Vagina (tissue), 2 donors: Measurements from ENCODE around the gene GNB1L. TPM values are rescaled to one million over a fixed set of nuclear protein-coding genes. Genes with fewer than 3 reads are reported as not detected.

ENCODE experiments used
- DNase-seq, 2 donors: peaks; one replicate each; pipeline ENCODE4 v3.0.0-alpha.2; 2017; ENCODE audit errors: extremely low spot score in 2 of 2
- H3K27ac ChIP-seq: fragments of 200-600 bp; sonication (generic); one replicate; pipeline ENCODE4 v1.5.1; 2019
- H3K27me3 ChIP-seq: fragments of 200-600 bp; sonication (generic); one replicate; pipeline ENCODE4 v1.5.1; 2019
- H3K36me3 ChIP-seq, 2 donors: fragments of 200-600 bp; sonication (generic); one replicate each; pipeline ENCODE4 v1.5.1; 2017 to 2019
- H3K4me1 ChIP-seq: fragments of 200-600 bp; sonication (generic); one replicate; pipeline ENCODE4 v1.5.1; 2019
- H3K4me3 ChIP-seq, 2 donors: fragments of 200-600 bp; sonication (generic); 1 replicate in 1 of 2; 2 replicates in 1 of 2; pipeline ENCODE4 v1.5.1; 2016 to 2019
- H3K9me3 ChIP-seq: fragments of 200-600 bp; sonication (generic); one replicate; pipeline ENCODE4 v1.5.1; 2019
- POLR2A ChIP-seq, 2 donors: fragments of 450-650 bp; IDR thresholded peaks; one replicate each; pipeline ENCODE4 v1.6.1; 2017; ENCODE audit warnings: antibody characterized with exemption in 2 of 2, mild to moderate bottlenecking in 2 of 2, moderate library complexity in 2 of 2
- POLR2AphosphoS5 ChIP-seq, 2 donors: sonication (generic); formaldehyde crosslinking; IDR thresholded peaks; one replicate each; pipeline ENCODE4 v1.9.0; 2017; ENCODE audit warnings: antibody characterized with exemption in 2 of 2, mild to moderate bottlenecking in 2 of 2, low read depth in 1 of 2; ENCODE audit not compliant: insufficient read depth in 1 of 2
- intact Hi-C: fragments of 100-400 bp; cut with DNase I; formaldehyde crosslinking; loops from one replicate; pipeline ENCODE4 v1.15.1; 2023
- total RNA-seq: library from RNA; depleted of rRNA; stranded (reverse); fragments of >200 nt; gene quantifications from one replicate; pipeline ENCODE4 v1.2.3, GENCODE V29; 2016
- TF ChIP-seq, protein P1 (sequence below), 3 experiments: fragments of 450-650 bp in 2 of 3; fragments of 200-600 bp in 1 of 3; sonication (generic) in 1 of 3; IDR thresholded peaks; one replicate each; pipeline ENCODE4 v1.5.1; 2017 to 2019; ENCODE audit warnings: antibody characterized with exemption in 3 of 3, mild to moderate bottlenecking in 2 of 3, moderate library complexity in 2 of 3

GNB1L gene
- total RNA-seq, 1 donor from 2014 or later, result 14.0 TPM

DNA sequence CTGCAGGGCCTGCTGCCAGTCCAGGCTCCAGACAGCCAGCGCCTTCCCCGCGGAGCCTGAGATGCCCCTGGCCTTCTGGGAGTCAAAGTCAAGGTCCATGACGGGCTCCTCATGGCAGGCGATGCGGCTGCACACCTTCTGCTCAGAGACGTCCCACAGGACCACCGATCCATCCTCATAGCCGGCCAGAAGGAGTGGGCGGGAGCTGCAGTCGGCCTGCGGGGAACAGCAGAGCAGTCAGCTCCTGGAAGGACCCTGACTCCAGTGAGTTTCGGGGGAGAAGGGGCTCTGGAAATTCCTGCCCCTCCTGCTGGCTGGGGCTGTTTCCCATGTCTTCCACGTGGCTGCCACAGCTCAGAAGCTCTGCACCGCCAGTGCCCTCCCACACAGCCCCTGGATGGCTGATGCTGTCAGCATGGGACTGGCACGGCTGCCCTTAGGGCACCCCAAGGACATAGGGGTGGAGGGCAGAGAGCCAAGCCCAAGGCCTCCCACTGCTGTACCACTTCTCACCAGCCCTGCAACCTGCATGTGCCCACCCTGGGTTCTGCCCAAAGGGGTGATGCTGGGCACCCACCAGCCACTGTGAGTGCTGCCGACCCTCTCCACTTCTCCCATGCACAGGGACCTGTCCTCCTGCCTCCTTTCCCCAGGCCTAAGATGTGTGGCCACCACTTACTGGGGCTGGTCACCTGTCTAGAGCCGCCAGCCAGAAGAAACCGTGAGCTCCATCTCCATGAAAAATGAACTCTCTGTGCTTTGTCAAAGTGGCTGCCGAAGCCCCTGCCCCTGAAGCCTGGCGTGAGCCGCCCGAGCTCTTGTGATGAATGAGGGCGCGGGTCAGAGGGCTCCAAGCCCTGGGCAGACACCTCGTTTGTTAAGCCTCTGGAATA is 52.4 kb downstream of the GNB1L start:
- H3K36me3 ChIP-seq, result no peaks in the 10 kb centered on the region
- intact Hi-C loops, result no loop called here
- no peak for DNase-seq
- no peaks in the 10 kb centered on the region for H3K27me3 ChIP-seq
- H3K4me1 ChIP-seq, result peaks cover 46% of the 10 kb centered on the region
- H3K9me3 ChIP-seq, result no peaks in the 10 kb centered on the region
- no peak overlapping the region for H3K27ac ChIP-seq
- TF ChIP-seq POLR2A (IDR thresholded peaks at IDR 0.05), result no peak
- no peak for TF ChIP-seq POLR2AphosphoS5 (IDR thresholded peaks at IDR 0.05; ENCODE audit: insufficient read depth in 1 of 2, low read depth in 1 of 2)
- TF ChIP-seq, protein P1, sequence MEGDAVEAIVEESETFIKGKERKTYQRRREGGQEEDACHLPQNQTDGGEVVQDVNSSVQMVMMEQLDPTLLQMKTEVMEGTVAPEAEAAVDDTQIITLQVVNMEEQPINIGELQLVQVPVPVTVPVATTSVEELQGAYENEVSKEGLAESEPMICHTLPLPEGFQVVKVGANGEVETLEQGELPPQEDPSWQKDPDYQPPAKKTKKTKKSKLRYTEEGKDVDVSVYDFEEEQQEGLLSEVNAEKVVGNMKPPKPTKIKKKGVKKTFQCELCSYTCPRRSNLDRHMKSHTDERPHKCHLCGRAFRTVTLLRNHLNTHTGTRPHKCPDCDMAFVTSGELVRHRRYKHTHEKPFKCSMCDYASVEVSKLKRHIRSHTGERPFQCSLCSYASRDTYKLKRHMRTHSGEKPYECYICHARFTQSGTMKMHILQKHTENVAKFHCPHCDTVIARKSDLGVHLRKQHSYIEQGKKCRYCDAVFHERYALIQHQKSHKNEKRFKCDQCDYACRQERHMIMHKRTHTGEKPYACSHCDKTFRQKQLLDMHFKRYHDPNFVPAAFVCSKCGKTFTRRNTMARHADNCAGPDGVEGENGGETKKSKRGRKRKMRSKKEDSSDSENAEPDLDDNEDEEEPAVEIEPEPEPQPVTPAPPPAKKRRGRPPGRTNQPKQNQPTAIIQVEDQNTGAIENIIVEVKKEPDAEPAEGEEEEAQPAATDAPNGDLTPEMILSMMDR (IDR thresholded peaks at IDR 0.05), result no peak
- H3K4me3 ChIP-seq, result no peak overlapping the region

DNA sequence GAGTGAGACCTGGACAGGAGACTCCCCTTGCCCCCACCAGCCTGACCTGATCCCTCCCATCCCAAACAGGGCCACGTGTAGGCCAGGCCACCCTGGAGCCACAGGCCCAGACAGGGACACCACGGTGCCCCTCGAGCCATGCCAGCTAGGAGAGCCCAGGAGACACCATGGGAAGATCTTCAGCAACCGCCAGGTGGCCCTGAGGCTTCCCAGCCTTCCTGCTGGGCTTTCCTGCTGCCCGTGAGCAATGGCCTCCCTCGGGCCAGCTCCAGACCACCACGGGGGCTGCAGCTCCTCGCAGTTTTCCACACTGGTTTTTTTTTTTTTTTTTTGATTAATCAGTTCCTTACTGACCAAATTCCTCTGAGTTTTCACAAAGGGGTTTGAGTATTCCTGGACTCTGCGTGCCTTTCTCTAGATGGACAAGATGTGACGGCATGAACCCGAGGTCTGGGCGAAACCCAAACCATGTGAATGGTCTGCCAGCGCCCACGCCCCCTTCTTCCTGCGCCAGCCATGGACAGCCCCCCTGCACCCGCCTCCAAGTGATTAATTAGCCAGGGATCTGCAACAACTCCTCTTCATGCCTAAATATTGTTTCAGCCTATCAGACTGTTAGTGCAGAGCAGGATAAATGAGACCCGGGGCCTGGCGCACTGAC is 53.2 kb downstream of the GNB1L start:
- intact Hi-C loops, result no loop called here
- TF ChIP-seq POLR2AphosphoS5 (IDR thresholded peaks at IDR 0.05; ENCODE audit: insufficient read depth in 1 of 2, low read depth in 1 of 2) (no peak), POLR2A (IDR thresholded peaks at IDR 0.05) (no peak)
- TF ChIP-seq, protein P1 (IDR thresholded peaks at IDR 0.05), result no peak
- H3K4me1 ChIP-seq, result peaks cover 39% of the 10 kb centered on the region
- no peaks in the 10 kb centered on the region for H3K9me3 ChIP-seq
- H3K4me3 ChIP-seq, result no peak overlapping the region
- DNase-seq, result no peak
- no peaks in the 10 kb centered on the region for H3K27me3 ChIP-seq
- no peaks in the 10 kb centered on the region for H3K36me3 ChIP-seq
- no peak overlapping the region for H3K27ac ChIP-seq

DNA sequence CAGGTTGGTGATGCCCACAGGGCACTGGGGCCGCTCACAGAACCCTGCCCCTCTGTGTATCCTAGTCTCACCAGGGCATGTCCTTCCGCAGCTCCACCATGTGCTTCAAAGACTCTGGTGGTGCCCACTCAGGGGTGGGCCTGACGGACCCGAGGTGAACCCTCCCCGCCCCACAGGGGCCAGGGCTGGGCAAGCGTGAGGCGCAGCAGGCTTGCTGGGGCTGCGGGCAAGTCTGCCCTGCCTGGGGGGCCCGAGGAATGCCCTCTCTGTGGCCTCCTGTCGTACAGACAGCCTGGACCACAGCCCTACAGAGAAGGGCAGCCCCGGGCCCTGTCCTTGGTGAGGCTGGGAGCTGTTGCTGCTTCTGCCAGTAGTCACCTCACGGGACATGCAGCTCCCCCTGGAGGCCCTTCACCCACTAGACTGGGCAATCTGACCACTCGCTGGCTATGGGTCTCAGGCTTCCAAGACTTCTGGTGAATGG is 53.9 kb downstream of the GNB1L start:
- no peaks in the 10 kb centered on the region for H3K9me3 ChIP-seq
- DNase-seq, result no peak
- H3K4me1 ChIP-seq, result peaks cover 36% of the 10 kb centered on the region
- no peak overlapping the region for H3K27ac ChIP-seq
- no peaks in the 10 kb centered on the region for H3K36me3 ChIP-seq
- TF ChIP-seq POLR2AphosphoS5 (IDR thresholded peaks at IDR 0.05; ENCODE audit: insufficient read depth in 1 of 2, low read depth in 1 of 2), result no peak
- H3K4me3 ChIP-seq, result no peak overlapping the region
- intact Hi-C loops, result no loop called here
- no peaks in the 10 kb centered on the region for H3K27me3 ChIP-seq

DNA sequence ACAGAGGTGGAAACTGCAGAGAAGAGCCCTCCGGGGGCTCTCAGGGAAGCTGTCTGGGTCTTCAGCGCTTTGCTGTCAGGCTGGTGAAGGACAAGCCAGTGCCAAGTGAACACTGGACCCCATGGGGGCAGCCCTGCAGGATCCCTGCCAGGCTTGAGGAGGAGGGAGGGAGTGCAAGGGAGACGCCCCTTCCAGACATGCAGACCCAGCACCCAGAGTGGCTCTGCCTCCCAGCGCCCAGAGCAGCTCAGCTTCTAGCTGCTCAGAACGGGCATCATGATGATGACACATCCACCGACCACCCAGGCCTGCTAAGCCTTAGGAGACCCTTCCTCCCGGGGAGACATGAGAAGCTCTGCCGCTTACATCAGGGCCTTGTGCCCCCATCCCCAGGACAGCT is 54.4 kb downstream of the GNB1L start:
- TF ChIP-seq POLR2AphosphoS5 (IDR thresholded peaks at IDR 0.05; ENCODE audit: insufficient read depth in 1 of 2, low read depth in 1 of 2) (no peak), POLR2A (IDR thresholded peaks at IDR 0.05) (no peak)
- TF ChIP-seq, protein P1 (IDR thresholded peaks at IDR 0.05), result no peak
- H3K27ac ChIP-seq, result no peak overlapping the region
- no peaks in the 10 kb centered on the region for H3K27me3 ChIP-seq
- H3K36me3 ChIP-seq, result no peaks in the 10 kb centered on the region
- DNase-seq, result no peak
- H3K4me1 ChIP-seq, result peaks cover 36% of the 10 kb centered on the region
- intact Hi-C loops, result no loop called here
- H3K9me3 ChIP-seq, result no peaks in the 10 kb centered on the region
- no peak overlapping the region for H3K4me3 ChIP-seq

DNA sequence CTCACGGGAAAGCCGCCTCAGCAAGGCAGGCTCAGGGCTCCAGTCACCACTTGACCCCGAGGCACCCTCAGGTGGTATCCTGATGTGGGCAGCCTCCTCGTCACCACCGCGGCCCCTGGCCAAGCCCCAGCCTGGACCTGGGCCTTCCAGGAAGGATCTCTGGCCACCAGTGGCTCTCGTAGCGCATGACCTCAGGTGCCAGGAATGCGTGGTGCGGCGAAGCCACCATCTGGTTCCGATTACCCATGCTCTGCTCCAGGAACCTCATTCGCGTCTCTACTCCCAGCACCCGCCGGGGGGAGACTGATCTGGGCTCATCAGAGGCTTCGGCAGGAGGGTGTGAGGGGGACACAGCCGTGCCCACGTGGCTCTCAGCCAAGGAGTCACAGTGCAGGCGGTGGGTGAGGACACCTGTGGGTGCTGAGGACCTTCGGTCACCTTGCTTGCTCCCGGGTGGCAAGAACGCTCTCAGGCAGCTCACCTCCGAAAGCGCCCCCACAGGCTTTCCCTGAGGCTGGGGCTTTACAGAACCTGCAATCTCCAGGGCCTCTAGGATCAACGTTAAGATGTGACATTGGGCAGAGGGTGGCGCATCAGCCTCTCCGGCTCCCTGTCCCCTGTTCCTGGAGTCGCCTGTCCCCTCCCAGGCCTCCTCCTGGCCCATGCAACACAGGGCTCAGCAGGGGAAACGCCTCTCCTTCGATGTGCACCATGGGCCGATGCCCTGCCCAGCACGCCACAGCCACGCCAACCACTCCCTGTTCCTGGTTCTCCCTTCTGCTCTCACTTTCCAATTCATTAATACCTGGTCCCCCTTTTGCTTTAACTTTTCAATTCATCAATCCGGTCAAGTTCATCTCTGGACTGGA is 55.1 kb downstream of the GNB1L start:
- peak overlapping the region; percentile 22 for H3K27ac ChIP-seq

More for the DNA sequence above, 55.1 kb downstream of the GNB1L start:
- no peak for DNase-seq
- intact Hi-C loops, result no loop called here
- Histone ChIP-seq H3K36me3 (no peaks in the 10 kb centered on the region), H3K4me3 (no peak overlapping the region), H3K9me3 (no peaks in the 10 kb centered on the region), H3K4me1 (peaks cover 39% of the 10 kb centered on the region), H3K27me3 (no peaks in the 10 kb centered on the region)
- peak in 1 of 2 donors; percentile 86 for TF ChIP-seq POLR2AphosphoS5 (IDR thresholded peaks at IDR 0.05; ENCODE audit: insufficient read depth in 1 of 2, low read depth in 1 of 2)
- TF ChIP-seq, protein P1 (IDR thresholded peaks at IDR 0.05), result no peak
